ENCODE measurements around the gene CFD.
"Not testable (repeated sequence)": the region's sequence is repeated elsewhere in the genome, so short reads cannot be mapped to it uniquely, and the experiment has no call there.

Gene CFD

GRCh38 chr19:852136-853013 is 7.1 kb upstream of the CFD start, which contains the start of gene ELANE:
TSS of gene ELANE (plus strand) at chr19:852303. CDS start at chr19:852329, 26 bp downstream.
- peaks cover 3% of the 10 kb centered on the region; the same call in 1 of the 2 replicates for H3K27me3 ChIP-seq (ENCODE audit: control insufficient read depth, low read length)

GRCh38 chr19:853014-853585 is 6.4 kb upstream of the CFD start:
- H3F3A ChIP-seq (ENCODE audit: control insufficient read depth, insufficient read depth), result no peaks in the 10 kb centered on the region
- TF ChIP-seq CTCF (IDR thresholded peaks at IDR 0.05; ENCODE audit: low read depth, low read length, poor library complexity, severe bottlenecking) (no peak), EZH2phosphoT487 (IDR thresholded peaks at IDR 0.05; ENCODE audit: borderline replicate concordance, low read length) (no peak)
- no peaks in the 10 kb centered on the region for H3K9me2 ChIP-seq (replicated peaks; ENCODE audit: control insufficient read depth, low read length)
- H4K20me1 ChIP-seq (ENCODE audit: control insufficient read depth, insufficient read depth, low read depth, low read length), result no peaks in the 10 kb centered on the region
- H3K4me3 ChIP-seq (ENCODE audit: low read length), result no peak overlapping the region
- H3K4me2 ChIP-seq (ENCODE audit: low read length), result no peak overlapping the region
- H3K36me3 ChIP-seq (ENCODE audit: control insufficient read depth, low read length), result no peaks in the 10 kb centered on the region
- H3K79me2 ChIP-seq (ENCODE audit: control insufficient read depth, low read length), result no peaks in the 10 kb centered on the region
- no peak overlapping the region for H3K27ac ChIP-seq (ENCODE audit: low read depth, low read length)
- H3K27me3 ChIP-seq (ENCODE audit: control insufficient read depth, low read length), result peaks cover 3% of the 10 kb centered on the region; the same call in 1 of the 2 replicates
- no peaks in the 10 kb centered on the region for H3K4me1 ChIP-seq (ENCODE audit: control insufficient read depth, low read length)
- H3K9me3 ChIP-seq (ENCODE audit: control insufficient read depth, insufficient read depth, low read length), result no peaks in the 10 kb centered on the region

More at GRCh38 chr19:852136-853013, 7.1 kb upstream of the CFD start, which contains the start of gene ELANE:
- Histone ChIP-seq H3K36me3 (ENCODE audit: control insufficient read depth, low read length) (no peaks in the 10 kb centered on the region), H3K4me3 (ENCODE audit: low read length) (no peak within 1 kb of the TSS), H3K79me2 (ENCODE audit: control insufficient read depth, low read length) (no peaks in the 10 kb centered on the region), H3K9me2 (replicated peaks; ENCODE audit: control insufficient read depth, low read length) (no peaks in the 10 kb centered on the region), H3F3A (ENCODE audit: control insufficient read depth, insufficient read depth) (no peaks in the 10 kb centered on the region), H3K9me3 (ENCODE audit: control insufficient read depth, insufficient read depth, low read length) (no peaks in the 10 kb centered on the region), H3K4me2 (ENCODE audit: low read length) (no peak within 1 kb of the TSS), H4K20me1 (ENCODE audit: control insufficient read depth, insufficient read depth, low read depth, low read length) (no peaks in the 10 kb centered on the region), H3K27ac (ENCODE audit: low read depth, low read length) (no peak within 1 kb of the TSS), H3K4me1 (ENCODE audit: control insufficient read depth, low read length) (no peaks in the 10 kb centered on the region)
- no peak for TF ChIP-seq EZH2phosphoT487 (IDR thresholded peaks at IDR 0.05; ENCODE audit: borderline replicate concordance, low read length)
- no peak for TF ChIP-seq CTCF (IDR thresholded peaks at IDR 0.05; ENCODE audit: low read depth, low read length, poor library complexity, severe bottlenecking)

GRCh38 chr19:853614-854220 is 5.7 kb upstream of the CFD start:
- H3K79me2 ChIP-seq (ENCODE audit: control insufficient read depth, low read length); H3K4me2 ChIP-seq (ENCODE audit: low read length); H3F3A ChIP-seq (ENCODE audit: control insufficient read depth, insufficient read depth); H3K4me1 ChIP-seq (ENCODE audit: control insufficient read depth, low read length); H3K27me3 ChIP-seq (ENCODE audit: control insufficient read depth, low read length); H3K27ac ChIP-seq (ENCODE audit: low read depth, low read length); H3K9me2 ChIP-seq (replicated peaks; ENCODE audit: control insufficient read depth, low read length); H4K20me1 ChIP-seq (ENCODE audit: control insufficient read depth, insufficient read depth, low read depth, low read length); H3K36me3 ChIP-seq (ENCODE audit: control insufficient read depth, low read length); H3K9me3 ChIP-seq (ENCODE audit: control insufficient read depth, insufficient read depth, low read length); H3K4me3 ChIP-seq (ENCODE audit: low read length): not testable (repeated sequence)
